GM12873 (cell line): ENCODE results near the gene STT3A.

Source experiments
- TF ChIP-seq, protein P1 (sequence below): IDR thresholded peaks from 2 replicates; pipeline ENCODE4 v1.5.1; 2012; ENCODE audit warnings: low read depth, mild to moderate bottlenecking, moderate library complexity, low read length, control low read depth; ENCODE audit not compliant: insufficient read depth; ENCODE audit errors: missing control alignments

Gene STT3A

DNA sequence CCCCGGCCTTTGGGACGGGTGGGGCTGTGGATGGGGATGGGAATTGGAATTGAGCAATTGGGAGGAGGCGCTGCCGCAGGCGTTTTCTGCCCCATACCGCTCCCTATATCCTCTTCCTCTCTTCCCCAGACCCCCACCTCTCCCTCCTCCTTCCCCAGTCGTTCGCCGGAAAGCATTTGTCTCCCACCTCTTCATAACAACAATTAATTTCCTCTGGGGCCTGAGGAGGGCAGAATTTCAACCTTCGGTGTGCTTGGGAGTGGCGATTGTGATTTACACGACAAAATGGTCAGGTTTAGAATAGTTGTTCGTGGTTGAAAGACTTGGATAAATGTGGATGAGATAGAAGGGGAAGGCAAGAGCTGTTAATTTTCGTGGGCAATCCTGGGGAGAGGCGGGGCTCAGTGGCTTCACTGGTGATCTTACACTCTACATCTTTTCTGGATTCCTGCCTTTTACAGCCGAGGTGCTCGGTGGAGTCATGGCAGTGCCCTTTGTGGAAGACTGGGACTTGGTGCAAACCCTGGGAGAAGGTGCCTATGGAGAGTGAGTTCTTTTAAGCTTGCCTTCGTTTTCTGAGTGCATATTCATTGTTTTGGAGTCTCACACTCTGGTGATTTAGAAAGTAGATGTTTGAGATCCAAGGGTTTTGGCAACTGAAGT, 33.8 kb downstream of the STT3A start:
- TF ChIP-seq, protein P1, sequence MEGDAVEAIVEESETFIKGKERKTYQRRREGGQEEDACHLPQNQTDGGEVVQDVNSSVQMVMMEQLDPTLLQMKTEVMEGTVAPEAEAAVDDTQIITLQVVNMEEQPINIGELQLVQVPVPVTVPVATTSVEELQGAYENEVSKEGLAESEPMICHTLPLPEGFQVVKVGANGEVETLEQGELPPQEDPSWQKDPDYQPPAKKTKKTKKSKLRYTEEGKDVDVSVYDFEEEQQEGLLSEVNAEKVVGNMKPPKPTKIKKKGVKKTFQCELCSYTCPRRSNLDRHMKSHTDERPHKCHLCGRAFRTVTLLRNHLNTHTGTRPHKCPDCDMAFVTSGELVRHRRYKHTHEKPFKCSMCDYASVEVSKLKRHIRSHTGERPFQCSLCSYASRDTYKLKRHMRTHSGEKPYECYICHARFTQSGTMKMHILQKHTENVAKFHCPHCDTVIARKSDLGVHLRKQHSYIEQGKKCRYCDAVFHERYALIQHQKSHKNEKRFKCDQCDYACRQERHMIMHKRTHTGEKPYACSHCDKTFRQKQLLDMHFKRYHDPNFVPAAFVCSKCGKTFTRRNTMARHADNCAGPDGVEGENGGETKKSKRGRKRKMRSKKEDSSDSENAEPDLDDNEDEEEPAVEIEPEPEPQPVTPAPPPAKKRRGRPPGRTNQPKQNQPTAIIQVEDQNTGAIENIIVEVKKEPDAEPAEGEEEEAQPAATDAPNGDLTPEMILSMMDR = peak; percentile 30

DNA sequence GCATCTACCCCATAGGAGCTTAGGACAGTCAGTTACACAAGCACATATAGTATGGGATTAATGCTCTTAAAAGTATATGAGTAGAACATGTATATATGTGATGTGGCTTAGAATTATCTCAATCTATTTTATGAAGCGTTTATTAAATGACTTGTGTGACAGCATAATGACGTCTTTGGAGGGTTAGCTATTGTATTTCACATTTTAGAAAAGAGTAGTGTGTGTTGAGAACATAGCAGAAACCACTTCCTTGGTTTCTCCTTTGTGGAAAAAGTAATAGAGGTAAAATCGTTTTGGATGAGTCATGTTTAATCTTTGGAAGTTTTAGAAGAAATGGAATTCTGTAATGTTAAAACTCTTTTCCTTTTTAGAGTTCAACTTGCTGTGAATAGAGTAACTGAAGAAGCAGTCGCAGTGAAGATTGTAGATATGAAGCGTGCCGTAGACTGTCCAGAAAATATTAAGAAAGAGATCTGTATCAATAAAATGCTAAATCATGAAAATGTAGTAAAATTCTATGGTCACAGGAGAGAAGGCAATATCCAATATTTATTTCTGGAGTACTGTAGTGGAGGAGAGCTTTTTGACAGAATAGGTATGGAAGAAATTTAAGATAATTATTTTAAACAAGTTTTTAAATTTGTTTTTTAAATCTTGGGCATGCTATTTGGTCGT, 34.7 kb downstream of the STT3A start:
- TF ChIP-seq, protein P1 = no peak

DNA sequence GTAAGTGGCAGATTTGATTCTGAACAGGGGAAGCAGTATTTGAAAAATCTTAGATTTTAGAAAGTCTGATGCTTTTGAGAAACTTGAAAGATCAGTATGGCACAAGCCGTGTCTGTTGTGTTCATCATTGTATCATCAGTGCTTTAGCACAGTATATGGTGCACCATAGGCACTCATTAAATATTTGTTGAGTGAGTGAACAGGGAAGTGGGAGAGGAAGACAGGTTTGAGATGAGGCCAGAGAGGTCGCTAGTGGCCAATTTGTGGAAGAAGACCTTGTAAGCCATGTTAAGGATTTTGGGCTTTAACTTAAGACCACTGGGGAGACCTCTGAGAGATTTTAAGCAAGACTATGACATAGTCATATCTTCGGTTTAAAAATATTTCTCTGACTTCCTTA, 45.2 kb downstream of the STT3A start:
- TF ChIP-seq, protein P1 = no peak

DNA sequence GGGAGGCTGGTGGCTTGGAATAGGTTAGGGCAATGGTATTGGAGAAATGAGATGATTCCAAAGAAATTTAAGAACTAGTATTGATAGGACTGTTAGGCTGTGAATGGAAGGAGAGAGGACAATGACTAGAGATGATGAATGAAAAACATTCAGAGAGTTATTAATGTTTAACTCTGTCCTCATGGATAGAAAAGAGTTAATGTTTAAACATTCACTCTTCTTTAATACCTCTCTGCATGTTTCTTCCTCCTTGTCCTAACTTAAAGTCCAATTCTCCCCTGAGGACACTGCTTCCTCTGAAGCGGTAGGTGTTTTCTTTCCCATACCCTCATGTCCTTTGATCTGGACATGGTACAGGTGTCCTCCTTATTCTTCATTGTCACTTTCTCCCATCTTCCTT, 45.7 kb downstream of the STT3A start:
- TF ChIP-seq, protein P1 = no peak

DNA sequence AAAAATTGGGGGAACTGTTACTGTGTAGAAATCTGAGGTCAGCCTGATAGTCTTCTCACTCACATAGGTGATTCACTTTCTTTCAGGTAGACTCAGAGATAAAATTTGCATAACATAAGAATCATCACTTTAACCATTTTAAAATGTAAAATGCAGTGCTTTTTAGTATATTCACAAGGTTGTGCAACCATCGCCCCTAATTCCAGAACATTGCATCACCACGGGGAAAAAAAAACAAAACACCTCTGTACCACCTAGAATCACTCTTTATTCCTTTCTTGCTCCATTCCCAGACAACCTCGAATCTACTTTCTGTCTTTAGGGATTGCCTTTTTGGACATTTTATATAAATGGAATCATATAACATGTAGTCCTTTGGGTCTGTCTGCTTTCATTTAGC, 53.2 kb downstream of the STT3A start:
- TF ChIP-seq, protein P1 = no peak

DNA sequence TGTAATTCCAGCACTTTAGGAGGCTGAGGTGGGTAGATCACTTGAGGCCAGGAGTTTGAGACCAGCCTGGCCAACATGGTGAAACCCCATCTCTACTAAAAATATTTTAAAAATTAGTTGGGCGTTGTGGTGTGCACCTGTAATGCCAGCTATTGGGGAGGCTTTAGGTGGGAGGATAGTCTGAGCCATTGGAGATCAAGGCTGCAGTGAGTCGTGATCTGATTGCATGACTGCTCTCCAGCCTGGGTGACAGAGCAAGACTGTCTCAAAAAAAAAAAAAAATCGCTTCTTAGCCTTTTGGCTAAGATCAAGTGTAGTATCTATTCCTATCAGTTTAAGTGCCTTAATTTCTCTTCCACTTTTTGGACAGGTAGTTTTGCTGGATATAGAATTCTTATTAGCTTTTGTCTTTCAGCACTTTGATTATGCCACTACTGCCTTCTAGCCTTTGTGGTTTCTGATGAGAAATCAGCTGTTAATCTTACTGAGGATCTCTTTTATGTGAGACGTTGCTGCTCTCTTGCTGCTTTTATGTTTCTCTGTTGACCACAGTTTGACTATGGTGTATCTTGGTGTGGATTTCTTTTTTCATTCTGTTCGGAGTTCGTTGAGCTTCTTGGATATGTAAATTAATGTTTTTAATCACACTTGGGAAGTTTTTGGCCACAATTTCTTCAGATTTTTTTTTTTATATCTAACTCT, 57.0 kb downstream of the STT3A start:
- TF ChIP-seq, protein P1 = no peak

DNA sequence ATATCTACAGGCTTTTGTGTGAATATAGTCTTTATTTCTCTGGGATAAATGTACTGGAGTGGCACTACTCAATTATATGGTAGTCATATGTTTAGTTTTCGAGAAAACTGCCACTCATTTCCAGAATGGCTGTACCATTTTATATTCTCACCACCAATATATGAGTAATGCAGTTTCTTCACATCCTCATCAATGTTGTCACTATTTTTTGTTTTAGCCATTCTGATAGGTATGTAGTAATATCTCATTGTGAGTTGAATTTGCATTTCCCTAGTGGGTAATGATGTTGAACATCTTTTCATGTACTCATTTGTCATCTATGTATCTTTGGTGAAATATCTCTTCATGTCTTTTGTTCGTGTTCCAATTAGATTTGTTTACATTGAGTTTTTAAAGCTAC, 70.0 kb downstream of the STT3A start:
- TF ChIP-seq, protein P1 = no peak
